Measurements from ENCODE around the gene ISYNA1. TPM values are rescaled to one million over a fixed set of nuclear protein-coding genes. Genes with fewer than 3 reads are reported as not detected.
A peak's percentile ranks its signal among the peaks of the same experiment; 100 is the strongest.

Gene ISYNA1
- total RNA-seq, 1 experiment from 2014 or later: 129 TPM

DNA sequence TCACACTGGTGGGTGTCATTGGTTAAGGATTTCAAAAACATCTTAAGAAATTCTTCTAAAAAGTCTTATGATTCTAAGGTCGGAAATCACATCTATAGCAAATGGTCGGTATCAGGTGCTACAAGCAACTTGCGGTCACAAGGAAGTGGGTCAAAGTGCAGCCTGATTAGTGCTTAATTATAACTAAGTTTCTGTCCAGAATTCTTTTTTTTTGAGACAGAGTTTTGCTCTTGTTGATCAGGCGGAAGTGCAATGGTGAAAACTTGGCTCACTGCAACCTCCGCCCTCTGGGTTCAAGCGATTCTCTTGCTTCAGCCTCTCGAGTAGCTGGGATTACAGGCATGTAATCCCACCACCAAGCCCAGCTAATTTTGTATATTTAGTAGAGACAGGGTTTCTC is 53.2 kb downstream of the ISYNA1 start:
- peak in 1 of 2 experiments; percentile 33 for DNase-seq
- no peaks in the 10 kb centered on the region for H3K9me3 ChIP-seq (ENCODE audit: insufficient read depth, low read depth)
- BruUV-seq (replicated peaks): no TSS peak
- H3K4me2 ChIP-seq: peak overlapping the region; percentile 86; the same call in 1 of the 2 replicates
- no peak overlapping the region for H3K27ac ChIP-seq
- no peak overlapping the region for H3K4me3 ChIP-seq
- peaks cover 29% of the 10 kb centered on the region for H4K20me1 ChIP-seq (ENCODE audit: insufficient read depth)
- H3F3A ChIP-seq (ENCODE audit: insufficient read depth, low read depth): peaks cover 50% of the 10 kb centered on the region
- no peaks in the 10 kb centered on the region for H3K27me3 ChIP-seq (ENCODE audit: insufficient read depth, low read depth)
- ChIA-PET CTCF (interaction anchor here (0.6 kb wide), 1 partner anchor 36 kb away, joined by 4 read pairs; no protein-coding TSS in a partner anchor), POLR2A (ENCODE audit: unreplicated experiment) (no interaction called here)
- H2AFZ ChIP-seq: no peak overlapping the region
- TF ChIP-seq EZH2 (IDR thresholded peaks at IDR 0.05; ENCODE audit: low read depth): no peak
- TF ChIP-seq, protein P1, sequence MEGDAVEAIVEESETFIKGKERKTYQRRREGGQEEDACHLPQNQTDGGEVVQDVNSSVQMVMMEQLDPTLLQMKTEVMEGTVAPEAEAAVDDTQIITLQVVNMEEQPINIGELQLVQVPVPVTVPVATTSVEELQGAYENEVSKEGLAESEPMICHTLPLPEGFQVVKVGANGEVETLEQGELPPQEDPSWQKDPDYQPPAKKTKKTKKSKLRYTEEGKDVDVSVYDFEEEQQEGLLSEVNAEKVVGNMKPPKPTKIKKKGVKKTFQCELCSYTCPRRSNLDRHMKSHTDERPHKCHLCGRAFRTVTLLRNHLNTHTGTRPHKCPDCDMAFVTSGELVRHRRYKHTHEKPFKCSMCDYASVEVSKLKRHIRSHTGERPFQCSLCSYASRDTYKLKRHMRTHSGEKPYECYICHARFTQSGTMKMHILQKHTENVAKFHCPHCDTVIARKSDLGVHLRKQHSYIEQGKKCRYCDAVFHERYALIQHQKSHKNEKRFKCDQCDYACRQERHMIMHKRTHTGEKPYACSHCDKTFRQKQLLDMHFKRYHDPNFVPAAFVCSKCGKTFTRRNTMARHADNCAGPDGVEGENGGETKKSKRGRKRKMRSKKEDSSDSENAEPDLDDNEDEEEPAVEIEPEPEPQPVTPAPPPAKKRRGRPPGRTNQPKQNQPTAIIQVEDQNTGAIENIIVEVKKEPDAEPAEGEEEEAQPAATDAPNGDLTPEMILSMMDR (conservative IDR thresholded peaks at IDR 0.05): no peak
- H3K36me3 ChIP-seq (ENCODE audit: low read depth): peaks cover 25% of the 10 kb centered on the region
- H3K9me2 ChIP-seq (ENCODE audit: insufficient read depth): no peaks in the 10 kb centered on the region
- peaks cover 31% of the 10 kb centered on the region for H3K79me2 ChIP-seq (ENCODE audit: low read depth)
- intact Hi-C loops (cut with micrococcal nuclease; ENCODE audit: unreplicated experiment): no loop called here
- H3K4me1 ChIP-seq (replicated peaks; ENCODE audit: insufficient read depth): peaks cover 23% of the 10 kb centered on the region

Small RNA genes within 50 kb of the gene (microRNA-seq; reads per million reads assigned to microRNA genes)
- gene MIR3189 (ENCODE audit: borderline number of aligned reads, borderline replicate concordance): not detected

Other genes starting within 250 kb of the ISYNA1 start
- 11.2 and 12.1 TPM in 2 replicates for gene MPV17L2, start 244.9 kb downstream of the ISYNA1 start, total RNA-seq (2021)
- 4.0 and 4.1 TPM in 2 replicates for gene RAB3A, start 234.1 kb downstream of the ISYNA1 start, total RNA-seq (2021)
- 2.2 and 3.8 TPM in 2 replicates for gene PDE4C, start 211.7 kb downstream of the ISYNA1 start, total RNA-seq (2021)
- 5.6 and 7.3 TPM in 2 replicates for gene IQCN, start 163.7 kb downstream of the ISYNA1 start, total RNA-seq (2021)
- gene JUND, start 156.5 kb downstream of the ISYNA1 start, total RNA-seq (2021): 115 and 150 TPM in 2 replicates
- gene LSM4, start 115.1 kb downstream of the ISYNA1 start, total RNA-seq (2021): 291 and 323 TPM in 2 replicates
- gene PGPEP1, start 97.5 kb downstream of the ISYNA1 start, total RNA-seq (2021): 42.0 and 53.6 TPM in 2 replicates
- gene GDF15, start 52.0 kb downstream of the ISYNA1 start, total RNA-seq (2021): 15.1 and 17.2 TPM in 2 replicates
- gene LRRC25, start 40.5 kb downstream of the ISYNA1 start, total RNA-seq (2021): not detected in 2 replicates
- gene SSBP4, start 18.7 kb downstream of the ISYNA1 start, total RNA-seq (2021): 56.6 and 65.2 TPM in 2 replicates
- 12.9 and 14.6 TPM in 2 replicates for gene ELL, start 83.9 kb upstream of the ISYNA1 start, total RNA-seq (2021)
- 231 and 320 TPM in 2 replicates for gene FKBP8, start 105.4 kb upstream of the ISYNA1 start, total RNA-seq (2021)
- gene KXD1, start 119.7 kb upstream of the ISYNA1 start, total RNA-seq (2021): 97.0 and 101 TPM in 2 replicates
- 1,141 and 1,151 TPM in 2 replicates for gene UBA52, start 133.7 kb upstream of the ISYNA1 start, total RNA-seq (2021)
- gene REX1BD, start 150.7 kb upstream of the ISYNA1 start, total RNA-seq (2021): 44.8 and 64.3 TPM in 2 replicates
- gene CRLF1, start 168.7 kb upstream of the ISYNA1 start, total RNA-seq (2021): 0.46 and 2.8 TPM in 2 replicates
- 0.65 and 2.5 TPM in 2 replicates for gene TMEM59L, start 174.7 kb upstream of the ISYNA1 start, total RNA-seq (2021)
- gene KLHL26, start 198.9 kb upstream of the ISYNA1 start, total RNA-seq (2021): 11.8 and 12.5 TPM in 2 replicates
- gene CRTC1, start 245.5 kb upstream of the ISYNA1 start, total RNA-seq (2021): 13.3 and 16.6 TPM in 2 replicates